Right lobe of liver (tissue), 4 donors: Measurements from ENCODE around the gene REELD1.

ENCODE experiments used
- CTCF ChIP-seq, 4 donors: fragments of 200-600 bp in 3 of 4; fragments of 450-650 bp in 1 of 4; IDR thresholded peaks; one replicate each; pipeline versions ENCODE4 v1.5.1 to v1.8.0; 2016 to 2022; ENCODE audit warnings: antibody characterized with exemption in 4 of 4, mild to moderate bottlenecking in 2 of 4
- POLR2A ChIP-seq: fragments of 450-650 bp; IDR thresholded peaks from one replicate; pipeline ENCODE4 v1.6.1; 2017; ENCODE audit warnings: antibody characterized with exemption, mild to moderate bottlenecking
- donor health status: DM: no; HTN: no; CAD: no.
- donor health status: DM: no; HTN: no; CAD: no.
- donor health status: DM: no; HTN: yes; CAD: no.

- TF ChIP-seq CTCF (IDR thresholded peaks at IDR 0.05) (no peak), POLR2A (no peak)
Observed at GRCh38 chr4:146193628-146194027, 20.7 kb upstream of the REELD1 start.
